Panc1 (cell line): ENCODE results near the gene ADARB2. TPM values are rescaled to one million over a fixed set of nuclear protein-coding genes. Genes with fewer than 3 reads are reported as not detected.

Experiments
- ATAC-seq: fragments of 200-7000 bp; cut with Tn5 transposase; 2 replicates; pipeline ENCODE4 v1.9.1; 2020; ENCODE audit warnings: mild to moderate bottlenecking, moderate library complexity
- BruUV-seq: library from RNA; stranded (reverse); fragments of 400-500 nt; replicated peaks from 2 replicates; lab custom pipeline; 2021; lab: Mats Ljungman, UMichigan
- CTCF ChIA-PET: fragments of 300-600 bp; sonication (Branson Sonifier 250); formaldehyde crosslinking; loops from one replicate; lab custom pipeline; 2022; ENCODE audit warnings: antibody characterized with exemption; lab: Charles Lee
- POLR2A ChIA-PET: fragments of 300-600 bp; sonication (Branson Sonifier 250); formaldehyde crosslinking; loops from one replicate; lab custom pipeline; 2022; ENCODE audit warnings: antibody characterized with exemption; lab: Charles Lee
- DNase-seq: peaks from one replicate; pipeline ENCODE4 v3.0.0-alpha.2; 2010; ENCODE audit warnings: low read depth, low spot score
- H3K27ac ChIP-seq: 2 replicates; pipeline ENCODE4 v1.5.1; 2011; ENCODE audit warnings: mild to moderate bottlenecking, low read length, inconsistent platforms
- H3K27me3 ChIP-seq: fragments of 200-500 bp; sonication (Bioruptor generic); 2 replicates; pipeline ENCODE4 v1.6.0; 2014; ENCODE audit warnings: low read length, inconsistent platforms; ENCODE audit not compliant: control insufficient read depth, insufficient read depth
- H3K36me3 ChIP-seq: fragments of 200-500 bp; sonication (Bioruptor generic); 2 replicates; pipeline ENCODE4 v1.5.1; 2014; ENCODE audit warnings: inconsistent platforms, mild to moderate bottlenecking, low read length, moderate library complexity; ENCODE audit not compliant: control insufficient read depth, insufficient read depth
- H3K4me1 ChIP-seq: 2 replicates; pipeline ENCODE4 v1.5.1; 2011; ENCODE audit warnings: inconsistent platforms, mild to moderate bottlenecking, low read length, moderate library complexity; ENCODE audit not compliant: control insufficient read depth, insufficient read depth
- H3K4me3 ChIP-seq, 2 experiments: 2 replicates each; pipeline ENCODE4 v1.5.1; 2011 to 2012; ENCODE audit warnings: low read depth in 2 of 2, low read length in 2 of 2, mild to moderate bottlenecking in 2 of 2, inconsistent platforms in 1 of 2, moderate library complexity in 1 of 2
- H3K9me3 ChIP-seq: fragments of 200-500 bp; sonication (Bioruptor generic); 2 replicates; pipeline ENCODE4 v1.5.1; 2014; ENCODE audit warnings: low read depth, mild to moderate bottlenecking, inconsistent platforms, low read length, moderate library complexity; ENCODE audit not compliant: control insufficient read depth, insufficient read depth
- POLR2AphosphoS5 ChIP-seq: IDR thresholded peaks from 2 replicates; pipeline ENCODE4 v1.6.1; 2012; ENCODE audit warnings: mild to moderate bottlenecking, low read depth, low read length, moderate library complexity
- REST ChIP-seq, 2 experiments: IDR thresholded peaks; 2 replicates each; pipeline ENCODE4 v1.6.1; 2011 to 2012; ENCODE audit warnings: low read depth in 2 of 2, control low read depth in 1 of 2, low read length in 1 of 2, mild to moderate bottlenecking in 1 of 2, moderate library complexity in 1 of 2; ENCODE audit not compliant: insufficient read depth in 1 of 2
- SIN3A ChIP-seq: IDR thresholded peaks from 2 replicates; pipeline ENCODE4 v1.6.1; 2012; ENCODE audit warnings: low read depth, mild to moderate bottlenecking, low read length, moderate library complexity, borderline replicate concordance; ENCODE audit not compliant: insufficient read depth
- TCF7L2 ChIP-seq: IDR thresholded peaks from 2 replicates; pipeline ENCODE4 v1.6.1; 2011; ENCODE audit warnings: mild to moderate bottlenecking, low read depth, low read length, inconsistent platforms
- in situ Hi-C: cut with HindIII; loops from 2 replicates; pipeline ENCODE4 v1.10.0; 2016; ENCODE audit warnings: low sequenced_read_pairs, low pct_unique_long_range_greater_than_20kb
- intact Hi-C: fragments of 100-400 bp; cut with micrococcal nuclease; formaldehyde crosslinking; loops from one replicate; pipeline ENCODE4 v1.10.0; 2022; ENCODE audit not compliant: unreplicated experiment
- total RNA-seq: library from RNA; stranded (reverse); gene quantifications from one replicate; pipeline ENCODE4 v1.2.1, GENCODE V29; 2021; ENCODE audit not compliant: unreplicated experiment
- TF ChIP-seq, protein P1 (sequence below): fragments of 450-650 bp; IDR thresholded peaks from 2 replicates; pipeline ENCODE4 v1.5.1; 2017; ENCODE audit warnings: mild to moderate bottlenecking

The ADARB2 gene
- total RNA-seq, 1 experiment from 2014 or later: 0.31 TPM

- H3K36me3 ChIP-seq: no peaks in the 10 kb centered on the region
- no peaks in the 10 kb centered on the region for H3K9me3 ChIP-seq
- intact Hi-C loops (no loop called here), in situ Hi-C loops (no loop called here)
- ChIA-PET POLR2A (no interaction called here), CTCF (no interaction called here)
- H3K4me3 ChIP-seq: no peak overlapping the region
- TF ChIP-seq SIN3A: no peak
- no peak for TF ChIP-seq TCF7L2
- no peak for TF ChIP-seq POLR2AphosphoS5
- TF ChIP-seq REST (IDR thresholded peaks at IDR 0.05; ENCODE audit: insufficient read depth in 1 of 2, low read depth in 2 of 2, low read length in 1 of 2): no peak
- TF ChIP-seq, protein P1, sequence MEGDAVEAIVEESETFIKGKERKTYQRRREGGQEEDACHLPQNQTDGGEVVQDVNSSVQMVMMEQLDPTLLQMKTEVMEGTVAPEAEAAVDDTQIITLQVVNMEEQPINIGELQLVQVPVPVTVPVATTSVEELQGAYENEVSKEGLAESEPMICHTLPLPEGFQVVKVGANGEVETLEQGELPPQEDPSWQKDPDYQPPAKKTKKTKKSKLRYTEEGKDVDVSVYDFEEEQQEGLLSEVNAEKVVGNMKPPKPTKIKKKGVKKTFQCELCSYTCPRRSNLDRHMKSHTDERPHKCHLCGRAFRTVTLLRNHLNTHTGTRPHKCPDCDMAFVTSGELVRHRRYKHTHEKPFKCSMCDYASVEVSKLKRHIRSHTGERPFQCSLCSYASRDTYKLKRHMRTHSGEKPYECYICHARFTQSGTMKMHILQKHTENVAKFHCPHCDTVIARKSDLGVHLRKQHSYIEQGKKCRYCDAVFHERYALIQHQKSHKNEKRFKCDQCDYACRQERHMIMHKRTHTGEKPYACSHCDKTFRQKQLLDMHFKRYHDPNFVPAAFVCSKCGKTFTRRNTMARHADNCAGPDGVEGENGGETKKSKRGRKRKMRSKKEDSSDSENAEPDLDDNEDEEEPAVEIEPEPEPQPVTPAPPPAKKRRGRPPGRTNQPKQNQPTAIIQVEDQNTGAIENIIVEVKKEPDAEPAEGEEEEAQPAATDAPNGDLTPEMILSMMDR: no peak
- H3K27me3 ChIP-seq: no peaks in the 10 kb centered on the region
- DNase-seq (no peak), ATAC-seq (no peak)
- BruUV-seq: no TSS peak
- no peak overlapping the region for H3K27ac ChIP-seq
- H3K4me1 ChIP-seq: no peaks in the 10 kb centered on the region
Measured at GRCh38 chr10:1128649-1129048, 608.7 kb downstream of the ADARB2 start.

DNA sequence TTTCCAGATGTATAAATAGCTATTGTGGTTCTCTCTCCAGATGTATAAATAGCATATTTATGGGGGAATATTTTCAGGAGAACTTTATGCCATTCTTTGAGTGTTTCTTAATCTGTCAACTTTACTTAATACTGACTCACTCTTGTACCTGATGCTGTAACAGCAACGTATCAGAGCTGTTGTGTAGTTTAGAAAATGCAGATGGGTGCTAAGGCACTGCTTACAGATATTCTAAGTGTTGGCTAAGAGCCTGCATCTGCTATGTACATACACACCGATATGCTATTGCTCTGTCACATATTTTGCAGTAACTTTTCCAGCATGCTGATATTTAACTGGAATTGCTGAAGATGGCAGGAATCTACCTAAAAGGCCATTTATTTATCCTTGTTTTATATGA, 609.2 kb downstream of the ADARB2 start:
- Histone ChIP-seq H3K4me3 (no peak overlapping the region), H3K36me3 (no peaks in the 10 kb centered on the region), H3K27me3 (no peaks in the 10 kb centered on the region), H3K9me3 (no peaks in the 10 kb centered on the region), H3K4me1 (no peaks in the 10 kb centered on the region), H3K27ac (no peak overlapping the region)
- CTCF ChIA-PET: no interaction called here
- in situ Hi-C loops (no loop called here), intact Hi-C loops (no loop called here)
- ATAC-seq (no peak), DNase-seq (no peak)
- POLR2A ChIA-PET: no interaction called here
- TF ChIP-seq, protein P1: no peak
- no peak for TF ChIP-seq TCF7L2
- BruUV-seq: no TSS peak

DNA sequence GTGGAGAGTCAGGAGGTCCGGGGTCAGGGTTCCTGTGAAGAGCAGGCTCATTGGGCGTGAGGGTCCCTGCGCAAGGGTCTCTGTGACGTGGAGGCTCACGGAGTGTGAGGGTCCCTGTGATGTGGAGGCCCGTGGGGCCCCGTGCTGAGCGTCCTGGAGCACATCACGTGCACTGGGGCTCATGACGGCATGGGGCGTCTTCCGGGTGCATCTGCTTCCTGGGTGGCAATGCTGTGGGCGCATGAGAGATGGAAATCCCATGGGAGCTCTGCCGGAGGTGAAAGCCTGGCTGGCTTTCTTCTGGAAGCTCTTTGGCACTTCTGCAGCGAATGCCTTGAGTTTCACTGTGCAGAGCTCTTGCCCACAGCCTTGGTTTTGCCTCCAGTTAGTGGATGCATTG, 609.7 kb downstream of the ADARB2 start:
- ATAC-seq (no peak), DNase-seq (no peak)
- TF ChIP-seq, protein P1: no peak
- TF ChIP-seq TCF7L2 (no peak), SIN3A (no peak), POLR2AphosphoS5 (no peak), REST (IDR thresholded peaks at IDR 0.05; ENCODE audit: insufficient read depth in 1 of 2, low read depth in 2 of 2, low read length in 1 of 2) (no peak)
- Histone ChIP-seq H3K4me1 (no peaks in the 10 kb centered on the region), H3K9me3 (no peaks in the 10 kb centered on the region), H3K4me3 (no peak overlapping the region), H3K27ac (no peak overlapping the region), H3K36me3 (no peaks in the 10 kb centered on the region), H3K27me3 (no peaks in the 10 kb centered on the region)
- ChIA-PET POLR2A (no interaction called here), CTCF (no interaction called here)
- intact Hi-C loops (no loop called here), in situ Hi-C loops (no loop called here)
- BruUV-seq: no TSS peak
